ENCODE data around the gene SH2D3C.

Gene SH2D3C

DNA sequence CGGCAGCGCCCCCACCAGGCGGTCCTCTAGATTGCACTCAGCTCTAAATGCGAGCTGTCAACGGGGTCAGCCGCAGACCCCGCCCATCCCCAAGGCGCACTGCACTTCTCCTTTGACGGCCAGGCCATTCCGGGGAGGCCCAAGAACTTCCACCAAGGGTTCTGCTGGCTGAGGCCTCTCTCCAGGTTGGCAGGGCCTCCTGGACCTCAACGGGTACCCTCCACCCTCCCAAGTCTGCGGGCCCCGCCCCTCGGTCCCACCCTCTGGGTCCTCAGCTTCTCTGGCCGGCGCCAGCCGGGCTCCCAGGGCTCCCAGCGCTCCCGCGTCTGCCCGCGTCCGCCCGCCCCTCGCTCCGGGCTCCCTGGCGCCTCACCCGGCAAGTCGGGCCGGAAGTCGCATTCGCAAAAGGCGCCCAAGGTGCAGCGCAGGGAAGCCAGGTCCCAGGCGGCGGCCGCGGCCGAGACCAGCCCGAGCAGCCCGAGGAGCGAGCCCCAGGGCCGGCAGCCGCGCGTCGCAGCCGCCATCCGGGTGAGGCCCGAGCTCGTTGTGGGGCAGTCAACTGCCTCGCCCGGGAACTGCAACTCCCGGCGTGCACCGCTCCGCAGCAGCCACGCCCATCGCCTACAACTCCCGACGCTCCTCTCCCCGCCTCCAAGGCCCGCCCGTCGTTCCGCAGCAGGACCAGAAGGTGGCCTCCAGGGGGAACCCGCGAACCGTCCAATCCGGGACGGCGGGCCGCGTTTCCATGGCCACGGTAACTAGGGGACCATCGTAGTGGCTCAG is 43.5 kb downstream of the SH2D3C start, which contains the start of gene TOR2A (continued):
- TF ChIP-seq ZNF707 (tag by site-specific recombination; IDR thresholded peaks at IDR 0.05) (no peak), ZNF701 (tag by site-specific recombination; IDR thresholded peaks at IDR 0.05) (no peak)

GRCh38 chr9:127734247-127734746 is 44.2 kb downstream of the SH2D3C start:
- ChIA-PET CTCF (interaction anchor here (0.6 to 3.6 kb wide), 74 partner anchors 8 to 789 kb away, joined by 3 to 72 read pairs (median 4); partner anchors contain the start of genes CDK9, CFAP157, LRSAM1 and PTRH1), POLR2A (interaction anchor here (0.6 to 1.9 kb wide), 23 partner anchors 16 to 510 kb away, joined by 3 to 16 read pairs (median 5); partner anchors contain the start of genes CDK9, LRSAM1, PTRH1 and RPL12)
- TF ChIP-seq ZNF560 (tag by site-specific recombination; IDR thresholded peaks at IDR 0.05; ENCODE audit: borderline replicate concordance) (no peak), ZEB2 (tag by site-specific recombination; IDR thresholded peaks at IDR 0.05) (peak; percentile 60), ZNF2 (tag by site-specific recombination; IDR thresholded peaks at IDR 0.05) (peak; percentile 16; the same call in 1 of the 2 replicates), ZNF701 (tag by site-specific recombination; IDR thresholded peaks at IDR 0.05) (no peak), ZNF391 (tag by site-specific recombination; IDR thresholded peaks at IDR 0.05; ENCODE audit: borderline replicate concordance, low read depth) (0 out of 2 replicates have a peak, but pooled peaks have one; percentile 13)
- Histone ChIP-seq H3K9me3 (ENCODE audit: control insufficient read depth, insufficient read depth, low read depth, low read length) (no peaks in the 10 kb centered on the region), H3K4me3 (ENCODE audit: low read depth, low read length) (peak overlapping the region; percentile 70), H3K27ac (ENCODE audit: extremely low read depth, low read depth, low read length) (no peak overlapping the region; the same call in 1 of the 2 replicates), H3K36me3 (ENCODE audit: control insufficient read depth in 2 of 2, insufficient read depth in 1 of 2, low read length in 2 of 2) (peaks cover 0 to 6% of the 10 kb centered on the region in 2 experiments; a peak in 1 of 3 replicates), H3K4me1 (ENCODE audit: control insufficient read depth, insufficient read depth, low read length) (no peaks in the 10 kb centered on the region)

DNA sequence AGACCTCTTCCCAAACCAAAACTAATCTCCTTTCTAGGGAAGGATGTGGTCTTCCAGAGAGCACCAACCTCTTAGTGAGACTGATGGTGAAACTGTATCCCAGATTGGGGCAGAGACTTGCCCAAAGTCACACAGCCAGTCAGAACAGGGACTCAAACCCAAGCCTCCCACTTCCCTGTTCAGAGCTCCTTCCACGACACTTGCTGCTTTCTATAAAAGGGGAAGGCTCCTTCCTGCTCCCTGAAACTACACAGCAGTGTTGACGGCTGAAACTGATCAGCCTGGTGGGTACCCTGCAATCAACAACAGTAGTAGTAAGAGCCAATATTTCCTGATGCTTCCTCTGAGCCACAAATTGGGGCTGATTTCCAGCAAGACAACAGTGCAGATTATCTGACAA is 44.9 kb downstream of the SH2D3C start:
- peaks cover 0 to 6% of the 10 kb centered on the region in 2 experiments; a peak in 1 of 3 replicates for H3K36me3 ChIP-seq (ENCODE audit: control insufficient read depth in 2 of 2, insufficient read depth in 1 of 2, low read length in 2 of 2)
- no peak for TF ChIP-seq PRDM6 (tag by site-specific recombination; IDR thresholded peaks at IDR 0.05)
- no peak for TF ChIP-seq ZNF555 (tag by site-specific recombination; conservative IDR thresholded peaks at IDR 0.05)
- no peak for TF ChIP-seq ZBTB1 (tag by site-specific recombination; IDR thresholded peaks at IDR 0.05)
- TF ChIP-seq ZSCAN4 (tag by site-specific recombination; IDR thresholded peaks at IDR 0.05) = no peak
- no peak for TF ChIP-seq ZNF121 (tag by site-specific recombination; IDR thresholded peaks at IDR 0.05)
- no peak for TF ChIP-seq TSHZ1 (tag by site-specific recombination; IDR thresholded peaks at IDR 0.05; ENCODE audit: borderline replicate concordance)
- no peak for TF ChIP-seq ZNF677 (tag by site-specific recombination; IDR thresholded peaks at IDR 0.05)
- TF ChIP-seq ZNF549 (tag by site-specific recombination; IDR thresholded peaks at IDR 0.05) = no peak
- TF ChIP-seq, protein P1, sequence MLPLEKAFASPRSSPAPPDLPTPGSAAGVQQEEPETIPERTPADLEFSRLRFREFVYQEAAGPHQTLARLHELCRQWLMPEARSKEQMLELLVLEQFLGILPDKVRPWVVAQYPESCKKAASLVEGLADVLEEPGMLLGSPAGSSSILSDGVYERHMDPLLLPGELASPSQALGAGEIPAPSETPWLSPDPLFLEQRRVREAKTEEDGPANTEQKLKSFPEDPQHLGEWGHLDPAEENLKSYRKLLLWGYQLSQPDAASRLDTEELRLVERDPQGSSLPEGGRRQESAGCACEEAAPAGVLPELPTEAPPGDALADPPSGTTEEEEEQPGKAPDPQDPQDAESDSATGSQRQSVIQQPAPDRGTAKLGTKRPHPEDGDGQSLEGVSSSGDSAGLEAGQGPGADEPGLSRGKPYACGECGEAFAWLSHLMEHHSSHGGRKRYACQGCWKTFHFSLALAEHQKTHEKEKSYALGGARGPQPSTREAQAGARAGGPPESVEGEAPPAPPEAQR (tag by site-specific recombination; IDR thresholded peaks at IDR 0.05) = no peak
- no peak for TF ChIP-seq ZNF610 (tag by site-specific recombination; IDR thresholded peaks at IDR 0.05; ENCODE audit: borderline replicate concordance)
- TF ChIP-seq, protein P2, sequence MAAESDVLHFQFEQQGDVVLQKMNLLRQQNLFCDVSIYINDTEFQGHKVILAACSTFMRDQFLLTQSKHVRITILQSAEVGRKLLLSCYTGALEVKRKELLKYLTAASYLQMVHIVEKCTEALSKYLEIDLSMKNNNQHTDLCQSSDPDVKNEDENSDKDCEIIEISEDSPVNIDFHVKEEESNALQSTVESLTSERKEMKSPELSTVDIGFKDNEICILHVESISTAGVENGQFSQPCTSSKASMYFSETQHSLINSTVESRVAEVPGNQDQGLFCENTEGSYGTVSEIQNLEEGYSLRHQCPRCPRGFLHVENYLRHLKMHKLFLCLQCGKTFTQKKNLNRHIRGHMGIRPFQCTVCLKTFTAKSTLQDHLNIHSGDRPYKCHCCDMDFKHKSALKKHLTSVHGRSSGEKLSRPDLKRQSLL (tag by site-specific recombination; IDR thresholded peaks at IDR 0.05) = no peak
- no peak for TF ChIP-seq ZNF221 (tag by site-specific recombination; IDR thresholded peaks at IDR 0.05; ENCODE audit: borderline replicate concordance)
- TF ChIP-seq ZNF132 (tag by site-specific recombination; IDR thresholded peaks at IDR 0.05; ENCODE audit: borderline replicate concordance) = no peak
- no peak for TF ChIP-seq ZSCAN16 (tag by site-specific recombination; IDR thresholded peaks at IDR 0.05)
- no peak for TF ChIP-seq ZFHX2 (tag by site-specific recombination; conservative IDR thresholded peaks at IDR 0.05)
- no peak for TF ChIP-seq ZNF777 (tag by site-specific recombination; IDR thresholded peaks at IDR 0.05; ENCODE audit: borderline replicate concordance)

More for the DNA sequence above, 44.9 kb downstream of the SH2D3C start:
- H3K4me3 ChIP-seq (ENCODE audit: low read depth, low read length) = no peak overlapping the region
- CTCF ChIA-PET = interaction anchor here (0.6 to 3.6 kb wide), 13 partner anchors 12 to 284 kb away, joined by 3 to 72 read pairs (median 10); no protein-coding TSS in a partner anchor
- POLR2A ChIA-PET = no interaction called here
- no peak overlapping the region for H3K27ac ChIP-seq (ENCODE audit: extremely low read depth, low read depth, low read length)
- no peaks in the 10 kb centered on the region for H3K4me1 ChIP-seq (ENCODE audit: control insufficient read depth, insufficient read depth, low read length)
- no peaks in the 10 kb centered on the region for H3K9me3 ChIP-seq (ENCODE audit: control insufficient read depth, insufficient read depth, low read depth, low read length)

Data from HEK293 (cell line).